ENCODE data around the gene SPTB.
"Not testable (repeated sequence)": the region's sequence is repeated elsewhere in the genome, so short reads cannot be mapped to it uniquely, and the experiment has no call there.

SPTB gene

DNA sequence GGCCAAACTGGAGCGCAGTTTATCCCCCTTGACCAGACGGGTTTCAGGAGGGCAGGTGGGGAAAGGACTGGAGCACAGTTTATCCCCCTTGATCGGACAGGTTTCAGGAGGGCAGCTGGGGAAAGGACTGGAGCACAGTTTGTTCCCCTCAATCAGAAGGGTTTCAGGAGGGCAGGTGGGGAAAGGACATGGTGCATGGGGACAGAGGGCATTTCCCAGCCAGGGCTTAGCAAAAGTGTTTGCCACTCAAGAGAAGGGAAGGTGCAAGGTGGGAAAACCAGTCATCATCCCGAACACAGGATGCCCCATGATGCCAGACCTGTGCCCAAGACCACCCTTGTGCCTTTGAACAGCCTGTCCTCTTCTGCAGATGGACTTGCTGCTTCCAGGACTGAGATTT is 54.7 kb downstream of the SPTB start:
- H3K9me3 Mint-ChIP-seq, result no peaks in the 10 kb centered on the region
- peaks cover 41% of the 10 kb centered on the region for H3K27me3 Mint-ChIP-seq

DNA sequence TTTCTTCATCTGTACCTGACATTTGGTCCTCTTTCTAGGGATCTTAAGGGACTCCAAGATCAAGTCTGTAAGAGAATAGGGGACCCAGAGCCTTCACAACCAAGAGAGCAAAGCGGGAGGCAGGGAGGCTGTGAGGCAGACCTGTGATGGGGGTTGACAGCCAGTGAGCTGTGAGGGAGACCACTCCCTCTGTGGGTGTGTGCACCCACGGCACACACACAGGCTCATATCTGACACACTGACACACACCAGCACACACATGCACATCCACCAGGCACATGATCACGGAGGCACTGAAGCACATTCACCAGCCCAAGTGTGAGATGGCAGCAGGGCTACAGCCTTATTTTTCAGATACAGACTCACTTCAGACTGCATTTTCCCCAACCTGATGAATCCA is 55.2 kb downstream of the SPTB start:
- no peaks in the 10 kb centered on the region for H3K36me3 Mint-ChIP-seq
- peaks cover 7% of the 10 kb centered on the region for H3K4me1 Mint-ChIP-seq
- no peak overlapping the region for H3K27ac Mint-ChIP-seq
- peaks cover 43% of the 10 kb centered on the region for H3K27me3 Mint-ChIP-seq
- no peaks in the 10 kb centered on the region for H3K9me3 Mint-ChIP-seq
- no peak overlapping the region for H3K4me3 Mint-ChIP-seq
- ATAC-seq, result no peak

More for the DNA sequence above, 54.7 kb downstream of the SPTB start:
- H3K4me3 Mint-ChIP-seq, result no peak overlapping the region
- no peaks in the 10 kb centered on the region for H3K36me3 Mint-ChIP-seq
- no peak for ATAC-seq
- H3K27ac Mint-ChIP-seq, result no peak overlapping the region
- H3K4me1 Mint-ChIP-seq, result peaks cover 7% of the 10 kb centered on the region

DNA sequence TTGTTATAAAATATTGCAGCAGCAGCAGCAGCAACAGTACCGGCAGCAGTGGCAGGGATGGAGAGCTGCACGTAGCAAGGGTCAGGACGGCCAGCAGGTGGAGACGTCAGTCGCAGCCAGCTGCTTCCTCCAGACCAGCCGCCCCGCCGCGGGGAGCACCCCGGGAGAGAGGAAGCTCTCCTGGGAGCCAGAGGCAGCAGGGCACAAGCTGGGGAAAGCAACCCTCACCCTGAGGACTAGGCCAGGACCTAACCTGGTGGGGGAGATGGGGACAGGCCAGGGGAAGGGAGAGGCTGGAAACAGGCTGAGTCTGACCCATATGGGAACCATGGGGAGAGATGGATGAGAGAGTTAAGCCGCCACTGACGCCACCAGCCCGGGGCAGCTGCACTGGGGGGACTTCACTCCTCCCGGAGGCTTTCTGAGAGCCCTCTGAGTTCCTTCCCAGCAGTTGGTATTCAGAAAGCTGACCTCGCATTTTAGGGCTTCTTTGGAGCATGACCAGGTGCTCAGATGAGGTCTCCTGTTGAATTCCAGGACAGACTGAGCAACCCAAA is 56.3 kb downstream of the SPTB start:
- Mint-ChIP-seq H3K4me1 (peaks cover 7% of the 10 kb centered on the region), H3K9me3 (no peaks in the 10 kb centered on the region), H3K4me3 (peak overlapping the region; percentile 34), H3K27ac (no peak overlapping the region), H3K27me3 (peaks cover 54% of the 10 kb centered on the region), H3K36me3 (no peaks in the 10 kb centered on the region)
- ATAC-seq, result peak; percentile 77

DNA sequence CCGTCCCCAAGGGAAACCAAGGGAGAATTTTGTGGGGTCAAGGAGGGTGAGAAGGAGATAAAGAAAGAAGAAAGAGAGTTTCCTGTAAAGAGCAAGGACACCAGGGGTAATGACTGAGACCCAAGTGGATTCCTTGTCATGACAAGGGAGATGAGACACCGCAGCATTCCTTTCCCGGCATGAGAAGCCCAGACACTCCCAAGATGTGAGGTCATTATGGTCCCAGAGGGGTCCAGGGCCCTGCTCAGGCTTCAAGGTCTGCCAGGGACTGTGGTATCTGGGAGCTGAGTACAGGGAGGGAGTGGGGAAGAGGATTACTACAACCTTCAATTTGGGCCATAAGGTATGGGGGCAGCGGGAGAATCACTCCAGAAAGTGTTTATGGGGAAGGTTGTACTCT is 58.1 kb downstream of the SPTB start:
- H3K27me3 Mint-ChIP-seq, result peaks cover 58% of the 10 kb centered on the region
- H3K36me3 Mint-ChIP-seq, result no peaks in the 10 kb centered on the region
- ATAC-seq, result no peak
- no peaks in the 10 kb centered on the region for H3K9me3 Mint-ChIP-seq
- H3K27ac Mint-ChIP-seq, result no peak overlapping the region
- H3K4me1 Mint-ChIP-seq, result peaks cover 7% of the 10 kb centered on the region
- no peak overlapping the region for H3K4me3 Mint-ChIP-seq

DNA sequence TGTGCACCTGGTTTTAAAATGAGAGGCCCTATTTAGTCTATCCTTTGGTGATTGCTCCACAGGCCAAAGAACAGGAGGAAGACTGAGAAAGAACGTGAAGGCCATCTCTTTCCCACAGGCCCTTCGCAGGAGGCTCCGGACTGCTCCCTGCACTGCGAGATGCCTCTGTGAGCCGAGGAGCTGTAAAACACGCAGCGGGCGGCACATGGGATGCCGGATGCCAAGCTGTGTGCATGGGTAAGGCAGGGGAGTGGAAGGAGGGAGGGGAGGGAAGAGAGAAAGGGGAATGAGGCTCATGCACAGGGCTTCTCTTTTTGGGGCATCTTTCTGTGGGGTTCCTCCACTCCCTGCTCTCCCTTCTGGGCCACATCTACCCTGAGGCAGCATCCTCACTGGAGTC is 61.6 kb downstream of the SPTB start:
- no peak for ATAC-seq
- H3K4me3 Mint-ChIP-seq, result no peak overlapping the region
- peaks cover 7% of the 10 kb centered on the region for H3K4me1 Mint-ChIP-seq
- H3K27ac Mint-ChIP-seq, result no peak overlapping the region
- H3K27me3 Mint-ChIP-seq, result peaks cover 62% of the 10 kb centered on the region
- H3K36me3 Mint-ChIP-seq, result no peaks in the 10 kb centered on the region
- no peaks in the 10 kb centered on the region for H3K9me3 Mint-ChIP-seq

DNA sequence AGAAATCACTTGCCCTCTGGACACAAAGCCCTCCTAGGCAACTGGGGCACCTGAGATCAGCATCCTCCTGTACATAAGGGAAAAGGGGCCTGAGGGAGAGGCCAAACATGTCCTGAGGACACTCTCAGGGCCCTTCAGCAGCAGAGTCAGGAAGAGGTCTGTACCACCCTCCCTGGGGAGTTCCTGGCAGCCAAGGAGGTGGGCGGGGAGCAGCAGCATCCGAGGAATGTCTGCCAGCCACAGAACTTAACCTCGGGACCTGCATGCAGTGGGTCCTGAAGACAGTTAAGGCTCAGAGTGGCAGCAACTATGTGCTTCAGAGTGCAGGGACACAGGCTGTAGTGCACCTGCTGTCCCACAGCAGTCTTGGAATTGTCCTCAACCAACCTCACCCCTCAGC is 62.1 kb downstream of the SPTB start:
- Mint-ChIP-seq H3K36me3 (no peaks in the 10 kb centered on the region), H3K4me3 (no peak overlapping the region), H3K27ac (no peak overlapping the region), H3K4me1 (peaks cover 10% of the 10 kb centered on the region), H3K27me3 (peaks cover 57% of the 10 kb centered on the region), H3K9me3 (no peaks in the 10 kb centered on the region)
- ATAC-seq, result no peak

DNA sequence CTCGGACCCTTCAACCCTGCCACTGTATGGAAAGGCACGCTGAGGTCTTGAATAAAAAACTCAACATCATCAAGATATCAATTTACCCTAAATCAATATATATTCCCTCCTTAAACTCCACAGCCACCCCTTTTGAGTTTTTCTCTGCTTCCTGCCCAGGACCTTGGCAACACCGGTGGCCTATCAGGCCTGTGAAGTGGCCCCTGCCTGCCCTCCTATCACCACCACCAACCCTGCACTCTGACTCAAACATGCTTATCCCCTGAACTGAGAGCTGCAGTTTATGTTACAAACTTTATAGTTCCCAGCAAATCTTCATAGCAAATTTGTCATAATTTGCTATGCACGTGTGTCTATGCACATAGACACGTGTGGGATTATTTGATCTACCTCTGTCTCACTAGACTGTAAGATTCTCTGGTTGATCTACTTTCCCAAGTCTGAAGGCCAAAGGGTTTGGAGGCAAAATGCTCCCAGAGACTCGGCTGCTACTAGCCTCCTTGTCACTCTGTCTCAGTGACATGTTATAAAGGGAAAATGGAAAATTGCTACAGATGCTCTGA is 63.4 kb downstream of the SPTB start:
- peaks cover 16% of the 10 kb centered on the region for H3K4me1 Mint-ChIP-seq
- no peak overlapping the region for H3K4me3 Mint-ChIP-seq
- no peaks in the 10 kb centered on the region for H3K9me3 Mint-ChIP-seq
- H3K27me3 Mint-ChIP-seq, result peaks cover 44% of the 10 kb centered on the region
- no peaks in the 10 kb centered on the region for H3K36me3 Mint-ChIP-seq
- H3K27ac Mint-ChIP-seq, result no peak overlapping the region
- no peak for ATAC-seq

GRCh38 chr14:64815257-64815656 is 64.5 kb downstream of the SPTB start:
- no peak overlapping the region for H3K4me3 Mint-ChIP-seq
- H3K4me1 Mint-ChIP-seq, result peaks cover 16% of the 10 kb centered on the region
- no peak overlapping the region for H3K27ac Mint-ChIP-seq
- no peaks in the 10 kb centered on the region for H3K36me3 Mint-ChIP-seq
- H3K9me3 Mint-ChIP-seq, result no peaks in the 10 kb centered on the region
- no peak for ATAC-seq
- H3K27me3 Mint-ChIP-seq, result peaks cover 36% of the 10 kb centered on the region

DNA sequence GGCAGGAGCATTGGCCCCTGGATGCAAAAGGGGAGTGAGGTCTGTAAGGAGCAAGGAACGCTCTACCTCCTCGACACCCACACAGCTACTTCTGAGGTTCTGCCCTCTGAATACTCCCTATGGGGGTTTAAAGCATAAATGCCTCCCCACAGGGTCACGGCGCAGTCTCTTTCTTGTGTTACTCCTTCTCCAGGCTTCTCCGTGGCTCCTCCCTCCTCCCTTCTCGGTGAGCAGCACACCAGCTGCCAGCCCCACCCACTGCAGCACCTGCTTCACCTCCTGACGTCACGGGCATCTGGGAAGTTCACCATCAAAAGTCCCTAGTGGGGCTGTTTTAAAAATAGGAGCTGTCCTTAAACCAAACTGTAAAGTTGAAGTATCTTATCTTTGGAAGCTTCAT is 67.3 kb downstream of the SPTB start:
- Mint-ChIP-seq H3K36me3 (no peaks in the 10 kb centered on the region), H3K27me3 (peaks cover 19% of the 10 kb centered on the region), H3K9me3 (no peaks in the 10 kb centered on the region), H3K4me1 (peaks cover 16% of the 10 kb centered on the region), H3K27ac (no peak overlapping the region), H3K4me3 (peak overlapping the region; percentile 24)
- peak; percentile 79 for ATAC-seq

GRCh38 chr14:64811676-64812075 is 68.0 kb downstream of the SPTB start:
- Mint-ChIP-seq H3K4me3 (no peak overlapping the region), H3K9me3 (no peaks in the 10 kb centered on the region), H3K27ac (no peak overlapping the region), H3K36me3 (no peaks in the 10 kb centered on the region), H3K27me3 (peaks cover 19% of the 10 kb centered on the region), H3K4me1 (peaks cover 16% of the 10 kb centered on the region)
- no peak for ATAC-seq

DNA sequence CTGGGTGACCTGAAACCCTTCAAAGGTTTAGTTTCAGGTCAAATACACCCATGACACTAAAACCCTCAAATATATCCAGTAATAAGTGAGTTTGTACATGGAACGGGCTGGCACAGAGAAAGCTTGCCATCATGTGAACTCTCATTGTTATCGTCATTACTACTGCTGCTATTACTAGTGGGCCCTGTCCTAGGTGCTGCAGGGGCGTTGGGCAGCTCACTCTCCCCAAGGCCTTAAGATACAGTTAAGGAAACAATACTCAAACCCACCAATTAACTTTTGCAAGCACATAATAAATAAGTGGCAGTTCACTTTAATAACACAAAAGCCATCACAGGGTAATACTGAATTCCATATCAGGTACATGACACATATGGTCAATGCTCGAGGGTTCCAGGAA is 71.3 kb downstream of the SPTB start:
- H3K27ac Mint-ChIP-seq, result no peak overlapping the region
- no peak overlapping the region for H3K4me3 Mint-ChIP-seq
- peaks cover 14% of the 10 kb centered on the region for H3K4me1 Mint-ChIP-seq
- H3K9me3 Mint-ChIP-seq, result no peaks in the 10 kb centered on the region
- ATAC-seq, result no peak
- H3K36me3 Mint-ChIP-seq, result no peaks in the 10 kb centered on the region
- H3K27me3 Mint-ChIP-seq, result no peaks in the 10 kb centered on the region

DNA sequence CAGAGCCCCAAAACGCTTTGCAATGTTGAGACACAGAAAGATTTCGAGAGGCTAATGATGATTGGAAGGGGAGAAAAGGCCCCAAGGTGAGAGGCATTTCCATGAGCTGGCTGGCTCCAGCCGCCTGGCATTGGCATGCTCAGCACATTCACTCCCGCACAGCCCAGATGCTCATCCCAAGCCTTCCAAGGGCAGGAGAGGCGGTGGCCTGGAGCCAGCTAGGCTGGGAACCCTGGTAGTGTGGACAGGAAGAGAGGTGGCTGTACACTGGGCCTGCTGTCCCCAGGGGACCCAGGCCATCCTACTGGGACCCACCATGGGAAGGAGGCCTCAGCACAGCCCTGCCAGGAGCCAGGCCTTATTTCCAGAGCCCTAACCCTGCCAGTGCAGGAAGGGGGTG is 72.2 kb downstream of the SPTB start:
- Mint-ChIP-seq H3K27ac (no peak overlapping the region), H3K27me3 (no peaks in the 10 kb centered on the region), H3K9me3 (no peaks in the 10 kb centered on the region), H3K4me1 (peaks cover 5% of the 10 kb centered on the region), H3K4me3 (no peak overlapping the region), H3K36me3 (no peaks in the 10 kb centered on the region)
- ATAC-seq, result no peak

DNA sequence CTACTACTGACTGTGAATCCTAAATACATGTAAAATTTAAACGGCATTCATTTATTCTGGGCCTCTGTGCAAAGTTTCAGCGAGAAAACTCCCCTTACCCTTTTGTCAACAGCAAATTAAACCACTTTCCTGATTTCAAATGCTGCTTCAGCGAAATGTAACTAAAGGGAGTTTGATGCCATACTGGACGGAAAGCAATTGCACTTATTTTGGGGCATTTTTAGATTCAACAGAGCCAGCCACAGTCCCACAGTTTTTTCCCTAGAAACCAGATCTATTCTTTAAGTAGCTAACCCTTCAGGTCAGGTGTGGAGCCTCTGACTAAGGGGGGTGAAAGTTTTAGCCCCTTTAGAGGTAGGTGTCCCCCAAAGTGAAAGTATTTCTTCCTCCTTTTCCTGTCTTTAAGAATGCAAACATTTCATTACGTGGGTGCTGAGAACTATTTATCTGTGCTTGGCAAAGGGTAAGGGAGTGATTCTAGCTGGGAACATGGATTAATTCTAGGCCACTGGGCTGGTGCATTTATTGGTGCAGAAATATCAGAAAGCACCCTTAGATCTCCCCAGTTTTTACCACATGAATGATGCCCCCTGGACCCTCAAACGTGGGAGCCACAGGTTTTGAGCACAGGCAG is 72.7 kb downstream of the SPTB start:
- Mint-ChIP-seq H3K4me3 (no peak overlapping the region), H3K36me3 (no peaks in the 10 kb centered on the region), H3K27ac (no peak overlapping the region), H3K27me3 (no peaks in the 10 kb centered on the region), H3K9me3 (no peaks in the 10 kb centered on the region), H3K4me1 (no peaks in the 10 kb centered on the region)
- no peak for ATAC-seq

DNA sequence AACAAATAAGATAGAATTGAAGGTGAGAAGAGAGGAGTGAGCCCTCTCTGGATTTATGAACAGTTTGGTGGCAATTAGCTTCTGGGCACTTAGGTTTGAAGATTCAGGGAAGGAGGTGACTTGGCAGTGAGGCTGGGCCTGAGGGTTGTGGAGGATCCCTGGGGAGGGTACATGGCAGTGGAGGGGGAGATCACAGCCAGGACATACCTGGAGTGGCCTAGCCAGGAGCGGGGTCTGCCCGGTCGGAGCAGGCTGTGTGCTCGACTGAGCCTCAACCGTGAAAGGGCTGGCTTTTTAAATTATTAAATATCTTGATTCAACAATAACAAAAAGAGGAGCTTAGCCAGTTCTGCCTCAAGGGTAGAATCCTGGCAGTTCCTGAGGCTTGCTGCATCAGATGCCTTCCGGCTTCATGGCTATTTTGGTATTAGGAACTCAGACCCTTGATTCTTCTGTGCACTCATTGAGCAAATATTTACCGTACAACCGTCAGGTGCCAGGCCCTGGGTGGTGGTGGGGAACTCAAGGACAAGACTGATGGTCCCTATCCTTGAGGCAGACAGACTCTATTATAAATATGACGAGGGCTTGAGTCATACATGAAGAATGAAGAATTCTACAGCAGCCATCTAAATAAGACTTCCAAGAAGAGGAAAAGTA is 73.4 kb downstream of the SPTB start:
- no peak for ATAC-seq
- Mint-ChIP-seq H3K4me1 (no peaks in the 10 kb centered on the region), H3K4me3 (no peak overlapping the region), H3K27ac (no peak overlapping the region), H3K27me3 (peaks cover under 1% of the 10 kb centered on the region), H3K9me3 (no peaks in the 10 kb centered on the region), H3K36me3 (no peaks in the 10 kb centered on the region)

GRCh38 chr14:64805646-64806045 is 74.1 kb downstream of the SPTB start:
- not testable (repeated sequence) for H3K27me3 Mint-ChIP-seq, H3K4me3 Mint-ChIP-seq, H3K27ac Mint-ChIP-seq, H3K9me3 Mint-ChIP-seq, ATAC-seq, H3K36me3 Mint-ChIP-seq, H3K4me1 Mint-ChIP-seq

DNA sequence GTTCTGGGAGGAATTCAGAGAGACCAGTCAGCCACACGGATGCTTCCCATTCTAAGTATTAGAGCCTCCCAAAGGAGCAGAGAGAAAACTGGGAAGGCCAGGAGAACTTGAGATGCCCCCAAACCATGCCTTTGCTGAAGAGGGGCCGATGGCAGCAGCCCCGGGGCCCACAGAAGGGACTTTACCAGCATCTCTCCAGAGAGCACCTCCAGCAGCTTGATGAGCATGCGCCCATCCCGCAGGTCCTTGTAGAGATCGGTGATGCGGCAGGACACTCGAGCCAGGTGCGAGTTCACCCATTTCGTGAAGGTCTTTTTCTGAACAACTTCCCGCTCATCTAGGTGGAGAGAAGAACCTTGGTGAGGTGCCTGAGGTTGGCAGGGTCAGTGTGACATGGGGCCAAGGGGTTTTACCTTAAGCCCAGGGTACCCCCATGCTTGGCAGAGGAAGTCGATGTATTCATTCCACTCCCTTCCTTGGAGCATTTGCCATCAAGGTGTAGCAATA is 74.9 kb downstream of the SPTB start:
- Mint-ChIP-seq H3K27ac (no peak overlapping the region), H3K4me1 (no peaks in the 10 kb centered on the region), H3K9me3 (no peaks in the 10 kb centered on the region), H3K36me3 (no peaks in the 10 kb centered on the region), H3K27me3 (peaks cover 16% of the 10 kb centered on the region), H3K4me3 (no peak overlapping the region)
- ATAC-seq, result no peak

All from stimulated activated memory B cell treated with anti-CD40 and anti-IgM and Interleukin-4, amounts not matched to agents 10 μg/mL and 1 μg/mL and 100 μg/mL, for 72 hours (primary cell).